ENCODE results near the gene TCFL5.

The TCFL5 gene

GRCh38 chr20:62836967-62837490, 24.6 kb downstream of the TCFL5 start:
- DNase-seq = no peak

GRCh38 chr20:62835931-62836861, 25.4 kb downstream of the TCFL5 start:
- peak in 1 of 58 donors; percentile 25 for DNase-seq

GRCh38 chr20:62834967-62835730, 26.5 kb downstream of the TCFL5 start:
- DNase-seq = no peak

- no peak for DNase-seq
These were observed 28.7 kb downstream of the TCFL5 start for GRCh38 chr20:62832951-62833391.

- peak in 3 of 58 donors; percentile 19 to 35 (median 29) for DNase-seq
These were observed 29.3 kb downstream of the TCFL5 start for GRCh38 chr20:62832212-62832922.

GRCh38 chr20:62831854-62832211, 29.8 kb downstream of the TCFL5 start:
- no peak for DNase-seq

DNA sequence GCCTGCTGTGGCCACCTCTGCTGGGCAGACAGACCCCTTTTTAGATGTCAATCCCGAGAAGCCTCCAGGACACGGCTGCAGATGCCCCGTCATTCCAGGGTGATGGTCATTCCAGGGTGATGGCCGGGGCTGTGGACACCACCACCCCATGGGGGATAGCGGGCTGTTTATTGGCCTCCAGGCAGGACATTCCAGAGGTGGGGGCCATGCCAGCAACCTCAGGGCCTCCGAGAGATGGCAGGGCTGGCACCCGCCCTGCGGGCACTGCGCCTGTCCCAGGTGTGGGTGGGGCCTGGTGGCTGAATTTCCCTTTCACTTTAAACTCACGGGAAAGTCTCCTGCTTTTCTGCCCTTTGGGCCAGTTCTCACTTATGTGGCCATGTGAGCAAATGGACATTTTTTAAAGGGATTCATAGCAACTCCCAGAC, 30.2 kb downstream of the TCFL5 start:
- no peak for DNase-seq

DNA sequence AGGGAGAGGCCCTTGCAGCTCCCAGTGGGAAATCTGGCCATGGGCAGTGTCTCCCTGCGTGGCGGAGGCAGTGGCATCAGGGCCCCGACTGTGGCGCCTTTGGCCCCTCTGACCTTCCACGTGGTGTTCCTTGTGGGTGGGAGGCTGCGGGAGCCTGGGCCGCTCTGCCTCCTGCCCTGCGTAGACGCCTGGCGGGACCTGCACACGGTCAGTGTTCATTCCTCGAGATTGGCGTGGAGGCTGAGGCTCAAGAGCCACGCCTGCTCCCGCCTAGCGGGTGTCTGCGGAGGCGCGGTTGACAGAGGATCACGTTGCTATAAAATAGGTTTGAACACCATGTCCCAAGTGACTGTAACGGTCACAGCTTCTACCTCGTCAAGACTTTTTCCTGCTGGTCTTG, 30.8 kb downstream of the TCFL5 start:
- no peak for DNase-seq

DNA sequence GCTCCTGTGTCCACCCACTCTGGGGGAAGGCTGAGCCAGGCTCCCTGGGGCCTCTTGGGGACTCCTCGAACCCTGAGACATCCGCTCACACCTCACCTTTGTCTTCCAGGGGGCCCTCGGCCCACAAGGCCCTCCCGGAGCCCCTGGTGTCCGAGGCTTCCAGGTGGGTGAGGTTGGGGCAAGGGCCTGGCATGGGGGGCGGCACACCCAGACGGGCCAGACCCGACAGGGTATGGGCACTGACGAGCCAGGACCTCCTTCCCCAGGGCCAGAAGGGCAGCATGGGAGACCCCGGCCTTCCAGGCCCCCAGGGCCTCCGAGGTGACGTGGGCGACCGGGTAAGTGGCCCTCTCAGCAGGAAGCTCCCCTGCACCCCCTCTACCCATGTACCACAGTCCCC, 31.4 kb downstream of the TCFL5 start:
- no peak for DNase-seq

DNA sequence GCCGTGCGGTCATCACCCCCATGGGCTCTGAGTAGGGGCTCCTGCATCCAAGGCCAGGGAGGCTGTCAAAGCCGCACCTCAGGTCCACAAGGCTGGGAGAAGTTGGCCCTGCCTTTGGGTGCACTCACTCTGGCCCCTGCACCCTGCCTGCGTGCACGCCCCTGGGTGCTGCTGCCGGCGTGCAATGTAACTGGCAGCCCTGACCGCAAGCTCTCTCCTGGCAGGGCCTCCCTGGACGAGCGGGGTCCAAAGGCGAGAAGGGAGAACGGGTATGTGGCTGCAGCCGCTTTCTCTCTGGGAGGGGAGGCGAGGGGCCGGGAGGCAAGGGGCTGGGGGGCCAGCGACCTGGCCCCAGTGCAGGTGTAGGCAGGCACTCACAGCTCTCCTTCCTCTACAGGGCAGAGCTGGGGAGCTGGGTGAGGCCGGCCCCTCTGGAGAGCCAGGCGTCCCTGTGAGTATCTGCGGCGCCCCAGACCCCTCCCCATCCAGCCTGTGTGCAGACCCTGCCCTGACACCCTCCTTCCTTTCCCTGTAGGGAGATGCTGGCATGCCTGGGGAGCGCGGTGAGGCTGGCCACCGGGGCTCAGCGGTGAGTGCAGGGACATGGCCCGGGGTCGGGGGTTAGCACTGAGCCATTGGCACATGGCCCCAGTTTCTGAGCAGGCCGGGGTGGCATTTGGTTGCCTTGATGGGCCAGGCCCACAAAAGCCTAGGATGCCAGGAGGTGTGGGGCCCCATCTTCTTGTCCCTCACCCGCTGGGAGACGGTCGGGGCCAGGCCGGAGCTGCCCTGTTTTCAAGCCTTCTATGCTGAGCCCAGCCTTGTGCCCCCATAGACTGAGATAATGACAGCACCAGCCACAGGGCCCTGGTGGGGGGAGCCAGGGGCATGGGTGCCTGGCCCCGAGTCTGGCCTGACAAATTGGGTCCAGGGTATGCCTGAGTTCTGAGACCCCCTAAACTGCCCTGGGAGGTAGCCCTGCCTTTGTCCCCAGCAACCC, 32.1 kb downstream of the TCFL5 start:
- no peak for DNase-seq

DNA sequence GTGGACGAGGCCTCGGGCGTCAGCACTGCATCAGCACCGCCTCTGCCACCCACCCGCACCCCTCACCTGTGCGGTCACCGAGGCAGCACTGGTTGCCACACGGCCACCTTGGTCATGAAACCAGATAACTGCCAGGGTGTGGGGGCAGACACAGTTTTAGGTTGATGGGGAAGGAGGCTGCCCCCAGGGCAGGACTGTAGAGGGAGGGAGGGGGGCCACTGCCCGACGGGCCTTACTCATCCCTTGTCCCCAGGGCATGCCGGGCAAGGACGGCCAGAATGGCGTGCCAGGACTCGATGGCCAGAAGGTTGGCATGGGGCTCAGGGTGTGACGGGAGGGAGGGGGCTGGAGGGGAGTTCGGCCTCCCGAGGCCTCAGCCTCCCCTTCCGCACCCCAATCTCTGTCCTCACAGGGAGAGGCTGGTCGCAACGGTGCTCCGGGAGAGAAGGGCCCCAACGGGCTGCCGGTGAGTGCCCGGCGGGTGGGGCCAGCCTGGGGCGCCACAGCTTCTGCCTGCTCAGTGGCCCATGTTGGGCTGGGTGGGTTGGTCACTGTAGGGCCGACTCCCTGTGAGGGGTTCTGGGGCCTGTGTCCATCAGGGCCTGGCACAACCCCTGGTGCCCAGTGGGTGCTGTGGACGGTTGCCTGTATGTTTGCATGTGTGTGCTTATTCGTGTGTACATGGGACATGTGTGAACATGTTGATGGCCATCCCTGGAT, 33.0 kb downstream of the TCFL5 start:
- DNase-seq = no peak

DNA sequence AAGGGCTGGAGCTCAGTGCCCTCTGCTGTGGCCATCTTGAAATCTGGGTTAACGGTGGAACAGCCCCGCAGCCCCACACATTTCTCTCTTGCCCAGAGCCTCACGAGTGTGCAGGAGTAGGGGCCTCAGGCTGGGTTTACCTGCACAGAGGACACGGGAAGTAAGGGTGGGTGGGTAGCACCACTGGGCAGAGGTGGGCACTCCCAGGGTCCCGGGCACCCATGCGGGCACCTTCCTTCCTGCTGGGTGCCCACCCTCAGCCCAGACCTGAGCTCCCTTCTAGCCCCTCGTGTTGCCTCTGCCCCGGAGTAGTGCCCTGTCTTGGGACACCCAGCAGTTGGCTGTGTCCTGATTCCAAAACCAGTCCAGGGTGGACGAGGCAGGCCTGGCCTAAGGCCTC, 33.6 kb downstream of the TCFL5 start:
- DNase-seq = no peak

DNA sequence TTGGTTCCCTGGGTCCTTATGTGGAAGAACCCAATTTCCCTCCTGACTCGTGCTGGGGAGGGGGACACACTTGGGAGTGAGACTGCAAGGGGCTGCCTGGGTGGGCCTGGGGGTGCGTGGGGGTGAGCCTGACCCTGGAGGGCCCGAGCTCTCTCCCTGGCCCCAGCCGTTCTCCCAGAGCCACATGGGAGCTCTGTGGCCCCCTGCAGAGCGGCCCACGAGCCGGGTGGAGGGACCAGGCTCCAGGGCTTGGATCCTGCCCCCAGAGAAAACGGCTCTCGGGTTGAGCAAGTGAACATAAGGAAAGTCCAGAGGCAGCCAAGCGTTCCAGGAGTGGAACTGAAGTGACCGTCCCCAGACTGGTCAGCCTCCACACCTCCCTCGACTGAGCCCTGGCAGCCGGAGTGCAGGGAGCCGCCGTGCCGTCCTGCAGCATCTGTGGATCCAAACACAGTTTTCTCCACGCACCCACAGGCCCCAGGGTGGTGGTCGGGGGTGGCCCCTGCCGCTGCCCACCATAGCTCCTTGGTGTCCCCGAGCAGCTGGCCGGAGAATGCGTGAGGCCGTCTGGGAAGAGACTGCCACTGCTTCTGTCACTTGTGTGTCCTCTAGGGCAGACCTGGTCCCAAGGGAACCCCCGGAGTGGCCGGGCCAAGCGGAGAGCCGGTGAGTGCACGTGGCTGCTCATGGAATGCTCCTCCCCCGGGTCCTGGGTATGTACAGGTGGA, 34.1 kb downstream of the TCFL5 start:
- DNase-seq = no peak

DNA sequence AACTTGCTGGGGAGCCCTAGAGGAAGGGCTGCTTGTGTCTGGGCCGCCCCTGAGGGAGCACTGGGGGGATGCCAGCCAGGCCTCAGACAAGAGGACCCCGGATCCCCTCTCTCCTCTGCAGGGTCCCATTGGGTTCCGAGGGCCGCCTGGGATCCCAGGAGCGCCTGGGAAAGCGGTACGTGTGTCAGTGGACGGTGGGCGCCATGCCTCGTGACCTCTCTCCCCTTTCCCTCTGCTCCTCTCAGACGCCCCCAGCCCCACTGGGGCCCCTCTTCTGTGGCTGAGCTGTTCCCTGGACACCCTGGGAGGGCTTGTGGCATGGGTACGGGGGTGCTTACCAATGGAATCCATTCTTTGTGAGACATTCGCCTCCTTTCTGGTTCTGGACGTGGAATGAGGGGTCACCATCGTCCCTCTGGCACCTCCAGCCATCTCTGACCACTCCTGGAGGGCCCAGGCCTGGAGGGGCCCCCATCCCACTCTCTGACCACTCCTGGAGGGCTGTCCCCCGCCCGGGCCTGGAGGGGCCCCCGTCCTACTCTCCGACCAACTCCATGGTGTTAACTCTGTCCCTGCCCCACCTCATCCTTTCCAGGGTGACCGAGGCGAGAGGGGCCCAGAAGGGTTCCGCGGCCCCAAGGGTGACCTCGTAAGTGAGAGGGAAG, 34.8 kb downstream of the TCFL5 start:
- DNase-seq = no peak

- no peak for DNase-seq
These were observed 35.5 kb downstream of the TCFL5 start for GRCh38 chr20:62825986-62826645.

GRCh38 chr20:62825333-62825985, 36.2 kb downstream of the TCFL5 start:
- DNase-seq = no peak
